Peyer's patch (tissue), 4 donors: Measurements from ENCODE around the gene GREM2. TPM values are rescaled to one million over a fixed set of nuclear protein-coding genes. Genes with fewer than 3 reads are reported as not detected.
A peak's percentile ranks its signal among the peaks of the same experiment; 100 is the strongest.

ENCODE experiments used
- DNase-seq, 3 donors: peaks; one replicate each; pipeline ENCODE4 v3.0.0-alpha.2; 2017 to 2019
- H3K27ac ChIP-seq, 4 donors: fragments of 200-600 bp; sonication (generic); one replicate each; pipeline ENCODE4 v1.5.1; 2016 to 2019
- H3K27me3 ChIP-seq, 2 donors: fragments of 200-600 bp; sonication (generic); one replicate each; pipeline ENCODE4 v1.5.1; 2019
- H3K36me3 ChIP-seq, 3 donors: fragments of 200-600 bp; sonication (generic); one replicate each; pipeline ENCODE4 v1.5.1; 2016 to 2019
- H3K4me1 ChIP-seq, 4 donors: fragments of 200-600 bp; sonication (generic); one replicate each; pipeline ENCODE4 v1.5.1; 2016 to 2019
- H3K4me3 ChIP-seq, 4 donors: fragments of 200-600 bp; sonication (generic); 1 replicate in 3 of 4; 2 replicates in 1 of 4; pipeline ENCODE4 v1.5.1; 2016 to 2019; ENCODE audit warnings: mild to moderate bottlenecking in 1 of 4
- H3K9me3 ChIP-seq, 4 donors: fragments of 200-600 bp; sonication (generic); one replicate each; pipeline ENCODE4 v1.5.1; 2016 to 2019; ENCODE audit warnings: mild to moderate bottlenecking in 1 of 4
- POLR2A ChIP-seq, 2 donors: fragments of 450-650 bp; IDR thresholded peaks; one replicate each; pipeline ENCODE4 v1.5.1; 2017; ENCODE audit warnings: antibody characterized with exemption in 2 of 2, mild to moderate bottlenecking in 2 of 2, moderate library complexity in 2 of 2
- total RNA-seq, 4 donors: library from RNA; depleted of rRNA; stranded (reverse); fragments of >200 nt; gene quantifications; one replicate each; pipeline ENCODE4 v1.1.0, GENCODE V29; 2016
- TF ChIP-seq, protein P1 (sequence below), 6 experiments: fragments of 450-650 bp in 4 of 6; fragments of 200-600 bp in 2 of 6; sonication (generic) in 1 of 6; IDR thresholded peaks; one replicate each; pipeline ENCODE4 v1.5.1; 2017 to 2019; ENCODE audit warnings: antibody characterized with exemption in 6 of 6, mild to moderate bottlenecking in 3 of 6, moderate library complexity in 1 of 6

GREM2 gene
- 1 to 10 TPM; 1.3 to 7.4 (median 3.2) TPM for total RNA-seq

DNA sequence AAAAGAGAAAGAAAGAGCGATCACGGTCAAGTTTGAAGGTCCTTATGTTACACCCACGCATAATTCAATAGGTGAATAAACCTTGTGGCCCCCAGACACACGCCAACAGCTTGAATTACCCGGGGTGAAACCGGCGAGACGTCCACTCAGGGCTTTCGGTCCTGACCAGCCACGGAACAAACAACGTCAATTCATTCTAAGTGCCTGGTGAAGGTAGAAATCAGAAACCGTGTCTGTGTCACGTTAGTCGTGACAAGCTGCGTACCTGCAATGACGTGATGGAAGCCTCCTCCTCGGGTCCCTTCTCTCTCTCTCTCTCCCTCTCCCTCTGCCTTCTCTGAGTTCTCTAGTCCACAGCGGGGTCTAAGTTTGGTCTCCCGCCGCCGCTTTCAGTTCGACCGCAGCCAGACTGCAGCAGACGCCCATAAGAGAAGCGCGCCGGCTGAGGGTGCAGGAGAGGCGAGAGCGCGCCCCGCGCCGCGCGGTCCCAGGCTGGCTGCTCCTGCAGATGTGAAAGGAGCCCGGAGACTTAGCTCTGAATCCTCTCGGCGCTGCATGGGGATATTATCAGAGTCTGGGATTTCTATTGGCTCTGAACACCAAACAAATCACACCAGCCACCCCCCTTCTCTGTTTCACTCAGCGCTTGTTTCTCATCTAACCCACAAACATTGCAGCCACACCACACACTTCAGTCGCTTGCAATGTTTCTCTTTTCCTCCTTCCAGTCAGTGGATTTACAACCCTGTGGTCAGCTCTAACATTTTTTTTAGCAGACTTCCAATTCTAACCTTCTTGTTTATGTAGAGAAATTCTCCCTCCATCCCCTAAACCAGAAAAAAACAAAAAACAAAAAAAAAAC, at the start of gene GREM2:
TSS of gene GREM2 (minus strand) at position 537 of the 862 bp plus-strand sequence. CDS start 118,680 bp downstream, outside the sequence.
- peaks cover 0 to 11% (median 1%) of the 10 kb centered on the region in 4 donors for H3K4me1 ChIP-seq
- H3K27ac ChIP-seq, result peak within 1 kb of the TSS in 2 of 4 donors; percentile 8 to 51
- TF ChIP-seq, protein P1, sequence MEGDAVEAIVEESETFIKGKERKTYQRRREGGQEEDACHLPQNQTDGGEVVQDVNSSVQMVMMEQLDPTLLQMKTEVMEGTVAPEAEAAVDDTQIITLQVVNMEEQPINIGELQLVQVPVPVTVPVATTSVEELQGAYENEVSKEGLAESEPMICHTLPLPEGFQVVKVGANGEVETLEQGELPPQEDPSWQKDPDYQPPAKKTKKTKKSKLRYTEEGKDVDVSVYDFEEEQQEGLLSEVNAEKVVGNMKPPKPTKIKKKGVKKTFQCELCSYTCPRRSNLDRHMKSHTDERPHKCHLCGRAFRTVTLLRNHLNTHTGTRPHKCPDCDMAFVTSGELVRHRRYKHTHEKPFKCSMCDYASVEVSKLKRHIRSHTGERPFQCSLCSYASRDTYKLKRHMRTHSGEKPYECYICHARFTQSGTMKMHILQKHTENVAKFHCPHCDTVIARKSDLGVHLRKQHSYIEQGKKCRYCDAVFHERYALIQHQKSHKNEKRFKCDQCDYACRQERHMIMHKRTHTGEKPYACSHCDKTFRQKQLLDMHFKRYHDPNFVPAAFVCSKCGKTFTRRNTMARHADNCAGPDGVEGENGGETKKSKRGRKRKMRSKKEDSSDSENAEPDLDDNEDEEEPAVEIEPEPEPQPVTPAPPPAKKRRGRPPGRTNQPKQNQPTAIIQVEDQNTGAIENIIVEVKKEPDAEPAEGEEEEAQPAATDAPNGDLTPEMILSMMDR (IDR thresholded peaks at IDR 0.05), result no peak
- TF ChIP-seq POLR2A (IDR thresholded peaks at IDR 0.05), result no peak
- no peaks in the 10 kb centered on the region for H3K36me3 ChIP-seq
- peak within 1 kb of the TSS; percentile 23 to 56 (median 44) for H3K4me3 ChIP-seq
- no peaks in the 10 kb centered on the region for H3K27me3 ChIP-seq
- no peaks in the 10 kb centered on the region for H3K9me3 ChIP-seq
- peak in 2 of 3 donors; percentile 51 to 59 for DNase-seq

DNA sequence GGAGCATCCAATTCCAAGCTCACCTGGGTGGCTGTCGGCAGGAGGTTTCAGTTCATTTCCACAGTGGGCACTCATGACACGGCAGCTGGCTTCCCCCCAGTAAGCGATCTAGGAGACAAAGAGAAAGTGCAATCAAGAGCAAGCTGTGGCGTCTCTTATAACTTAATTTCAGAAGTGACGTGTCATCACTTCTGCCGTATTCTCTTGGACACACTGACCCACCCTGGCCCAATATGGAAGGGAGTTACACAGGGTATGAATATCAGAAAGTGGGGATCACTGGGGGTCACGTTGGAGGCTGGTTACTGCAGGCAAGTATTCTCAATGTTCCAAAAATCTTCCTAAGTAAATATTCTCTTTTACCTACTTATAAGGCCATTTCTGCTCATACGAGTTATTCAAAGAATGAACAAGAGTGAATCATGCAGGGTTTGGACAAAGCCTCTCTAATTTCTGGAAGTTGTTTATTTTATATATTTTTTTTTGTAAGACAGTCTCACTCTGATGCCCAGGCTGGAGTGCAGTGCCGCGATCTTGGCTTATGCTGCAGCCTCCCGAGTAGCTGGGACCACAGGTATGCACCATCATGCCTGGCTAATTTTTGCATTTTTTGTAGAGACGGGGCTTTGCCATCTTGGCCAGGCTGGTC, 46.5 kb upstream of the GREM2 start:
- Histone ChIP-seq H3K9me3 (no peaks in the 10 kb centered on the region), H3K4me1 (no peaks in the 10 kb centered on the region), H3K27ac (no peak overlapping the region), H3K27me3 (no peaks in the 10 kb centered on the region), H3K4me3 (no peak overlapping the region), H3K36me3 (no peaks in the 10 kb centered on the region)
- no peak for DNase-seq
- no peak for TF ChIP-seq POLR2A (IDR thresholded peaks at IDR 0.05)
- TF ChIP-seq, protein P1 (IDR thresholded peaks at IDR 0.05), result no peak

DNA sequence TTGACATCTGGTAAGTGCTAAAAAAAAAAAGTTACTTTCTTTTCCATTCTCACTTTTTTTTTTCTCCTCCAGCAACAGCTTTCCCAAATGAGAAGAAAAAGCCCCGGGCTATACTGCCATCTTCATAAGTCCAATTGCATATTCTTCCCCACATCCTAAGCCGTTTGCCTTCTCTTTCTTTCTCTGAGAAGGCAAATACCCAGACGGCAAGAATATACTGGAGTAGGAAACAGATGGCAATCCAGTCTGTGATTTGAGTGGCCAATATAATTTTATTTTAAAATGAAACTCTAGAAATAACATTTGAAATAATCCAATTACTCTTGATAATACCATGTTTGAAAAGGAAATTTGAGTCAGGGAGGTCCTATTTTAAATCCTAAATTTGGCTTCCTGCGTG, 44.6 kb upstream of the GREM2 start:
- TF ChIP-seq POLR2A (IDR thresholded peaks at IDR 0.05), result no peak
- TF ChIP-seq, protein P1 (IDR thresholded peaks at IDR 0.05), result no peak
- no peak overlapping the region for H3K4me3 ChIP-seq
- no peak for DNase-seq
- no peaks in the 10 kb centered on the region for H3K27me3 ChIP-seq
- H3K27ac ChIP-seq, result no peak overlapping the region
- no peaks in the 10 kb centered on the region for H3K9me3 ChIP-seq
- H3K4me1 ChIP-seq, result no peaks in the 10 kb centered on the region
- H3K36me3 ChIP-seq, result no peaks in the 10 kb centered on the region

DNA sequence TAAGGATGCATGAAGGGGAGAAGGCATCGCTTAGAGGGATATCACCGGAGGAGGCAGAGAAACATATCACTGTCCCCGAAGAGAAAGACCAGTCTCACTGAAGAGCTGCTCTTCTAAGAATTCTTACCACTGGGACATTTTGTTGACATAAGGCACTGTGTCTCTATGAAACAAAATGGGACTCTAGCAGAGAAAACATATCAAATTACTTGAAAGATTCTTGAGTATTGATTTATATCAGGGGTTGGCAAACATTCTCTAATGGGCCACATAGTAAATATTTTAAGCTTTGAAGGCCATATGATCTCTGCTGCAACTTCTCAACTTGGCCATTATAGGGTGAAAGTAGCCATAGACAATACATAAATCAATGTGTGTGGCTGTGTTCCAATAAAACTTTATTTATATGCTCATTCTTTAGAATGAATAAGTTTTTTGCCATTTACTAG, 41.0 kb upstream of the GREM2 start:
- Histone ChIP-seq H3K4me1 (no peaks in the 10 kb centered on the region), H3K27me3 (no peaks in the 10 kb centered on the region), H3K27ac (no peak overlapping the region), H3K36me3 (no peaks in the 10 kb centered on the region), H3K9me3 (no peaks in the 10 kb centered on the region), H3K4me3 (no peak overlapping the region)
- TF ChIP-seq, protein P1 (IDR thresholded peaks at IDR 0.05), result no peak
- TF ChIP-seq POLR2A (IDR thresholded peaks at IDR 0.05), result no peak
- no peak for DNase-seq

DNA sequence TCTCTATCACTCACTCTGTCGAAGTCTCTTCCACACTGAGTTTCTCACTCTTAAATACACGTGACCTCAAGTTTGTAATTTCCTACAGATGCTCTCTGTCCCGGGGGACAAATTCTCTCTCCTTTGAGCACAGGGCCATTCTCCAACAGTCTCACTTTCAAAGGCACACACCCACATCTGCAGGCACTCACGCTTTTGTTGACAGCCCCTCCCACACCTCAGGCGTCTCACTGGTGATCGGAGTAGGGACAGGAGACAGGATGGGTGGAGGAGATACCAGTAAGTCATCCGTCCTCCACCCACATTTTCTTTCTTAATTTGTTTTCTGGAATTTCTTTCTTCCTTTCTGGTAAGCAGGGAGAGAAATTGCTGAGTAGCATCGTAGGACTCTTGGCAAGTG, 40.6 kb upstream of the GREM2 start:
- Histone ChIP-seq H3K4me1 (no peaks in the 10 kb centered on the region), H3K4me3 (no peak overlapping the region), H3K9me3 (no peaks in the 10 kb centered on the region), H3K27me3 (no peaks in the 10 kb centered on the region), H3K27ac (no peak overlapping the region), H3K36me3 (no peaks in the 10 kb centered on the region)
- TF ChIP-seq, protein P1 (IDR thresholded peaks at IDR 0.05), result no peak
- TF ChIP-seq POLR2A (IDR thresholded peaks at IDR 0.05), result no peak
- no peak for DNase-seq
